ENCODE measurements around the gene CDK4.

CDK4 gene

GRCh38 chr12:57761391-57761998 lies 9.4 kb upstream of the CDK4 start:
- no peak for DNase-seq (ENCODE audit: low read depth)
- H3K4me3 ChIP-seq (ENCODE audit: low read length) = no peak overlapping the region
- TF ChIP-seq CTCF (conservative IDR thresholded peaks at IDR 0.05; ENCODE audit: low read depth, low read length) = no peak

DNA sequence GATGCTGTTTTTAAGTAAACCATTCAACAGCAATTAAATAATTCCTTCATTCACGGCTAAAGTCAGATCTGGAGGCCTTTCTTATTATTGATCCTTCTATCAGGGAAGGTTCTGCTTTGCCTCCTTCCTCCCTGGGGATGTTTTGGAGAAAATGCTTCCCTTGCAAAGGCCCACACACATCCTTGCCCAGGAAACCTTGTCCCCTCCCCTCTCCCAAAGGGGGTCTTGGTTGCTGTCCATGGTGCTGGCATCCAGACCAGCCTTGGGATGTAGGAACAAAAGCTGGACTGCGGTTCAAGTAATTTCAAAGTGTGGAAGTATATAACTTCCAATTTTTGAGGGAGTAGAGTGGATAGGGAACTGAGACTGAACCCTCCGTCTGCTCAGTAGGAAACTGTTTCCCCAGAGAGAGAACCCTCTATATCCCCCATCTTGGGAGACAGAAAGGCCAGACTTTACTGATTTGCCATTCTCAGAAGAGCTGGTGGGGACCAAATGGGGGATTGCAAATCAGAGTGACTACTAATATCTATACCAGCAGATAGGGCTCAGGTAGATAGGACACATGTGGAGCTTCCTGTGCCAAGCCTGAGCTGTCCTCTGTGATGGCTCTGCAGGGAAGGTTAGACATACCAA lies 8.4 kb upstream of the CDK4 start:
- no peak overlapping the region for H3K4me3 ChIP-seq (ENCODE audit: low read length)
- DNase-seq (ENCODE audit: low read depth) = no peak
- no peak for TF ChIP-seq CTCF (conservative IDR thresholded peaks at IDR 0.05; ENCODE audit: low read depth, low read length)

GRCh38 chr12:57759360-57759980 lies 7.4 kb upstream of the CDK4 start:
- no peak overlapping the region for H3K4me3 ChIP-seq (ENCODE audit: low read length)
- peak; percentile 68 for TF ChIP-seq CTCF (conservative IDR thresholded peaks at IDR 0.05; ENCODE audit: low read depth, low read length)
- DNase-seq (ENCODE audit: low read depth) = no peak

DNA sequence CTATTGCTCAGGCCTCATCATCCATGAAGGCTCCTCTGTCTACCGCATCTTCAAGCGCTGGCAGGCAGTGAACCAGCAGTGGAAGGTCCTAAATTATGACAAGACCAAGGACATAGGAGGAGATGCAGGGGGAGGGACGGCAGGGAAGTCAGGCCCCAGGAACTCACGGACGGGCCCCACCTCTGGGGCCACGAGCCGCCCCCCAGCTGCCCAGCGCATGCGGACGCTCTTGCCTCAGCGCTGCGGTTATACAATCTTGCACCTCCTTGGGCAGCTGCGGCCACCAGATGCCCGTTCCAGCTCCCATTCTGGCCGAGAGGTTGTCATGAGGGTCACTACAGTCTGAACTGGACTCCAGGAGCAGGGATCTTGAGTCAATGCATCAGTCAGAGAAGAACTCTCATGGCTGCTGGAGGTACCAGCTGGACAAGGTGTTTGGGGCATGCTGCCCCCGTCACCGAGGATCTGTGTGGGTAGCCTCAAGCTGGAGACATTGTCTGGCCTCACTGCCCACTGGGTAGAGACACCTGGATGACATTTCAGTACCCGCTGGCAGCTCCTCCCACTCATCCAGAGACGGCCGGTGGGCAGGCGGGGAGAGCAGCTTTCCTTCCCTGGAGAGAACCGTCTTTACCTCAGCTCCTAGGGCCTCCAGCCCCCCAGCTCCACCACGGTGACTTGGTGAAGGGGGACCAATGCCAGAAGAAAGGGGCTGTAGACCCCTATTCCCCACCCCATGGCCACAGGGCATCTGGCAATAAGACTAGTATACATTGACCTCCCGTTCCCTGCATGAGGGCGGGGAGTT lies 6.6 kb upstream of the CDK4 start:
- no peak for DNase-seq (ENCODE audit: low read depth)
- no peak overlapping the region for H3K4me3 ChIP-seq (ENCODE audit: low read length)
- no peak for TF ChIP-seq CTCF (conservative IDR thresholded peaks at IDR 0.05; ENCODE audit: low read depth, low read length)

DNA sequence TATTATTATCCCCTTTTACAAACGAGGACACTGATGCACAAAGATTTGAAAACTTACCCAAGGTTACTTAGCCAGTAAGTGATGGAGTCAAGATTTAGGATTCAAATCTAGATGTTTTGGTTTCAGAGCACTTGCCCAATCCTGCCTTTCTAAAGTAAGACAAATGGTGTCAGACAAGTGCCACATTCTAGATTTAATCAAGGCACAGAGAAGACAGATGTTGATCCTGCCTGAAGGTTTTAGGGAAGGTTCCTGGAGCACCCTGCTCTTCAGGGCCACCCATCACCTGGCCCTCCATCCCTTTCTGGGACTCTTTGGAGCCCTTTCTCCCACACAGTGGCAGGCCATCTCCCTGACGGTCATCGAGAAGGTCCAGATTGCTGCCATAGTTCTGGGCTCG lies 5.7 kb upstream of the CDK4 start:
- H3K4me3 ChIP-seq (ENCODE audit: low read length) = no peak overlapping the region
- DNase-seq (ENCODE audit: low read depth) = no peak
- TF ChIP-seq CTCF (conservative IDR thresholded peaks at IDR 0.05; ENCODE audit: low read depth, low read length) = no peak

DNA sequence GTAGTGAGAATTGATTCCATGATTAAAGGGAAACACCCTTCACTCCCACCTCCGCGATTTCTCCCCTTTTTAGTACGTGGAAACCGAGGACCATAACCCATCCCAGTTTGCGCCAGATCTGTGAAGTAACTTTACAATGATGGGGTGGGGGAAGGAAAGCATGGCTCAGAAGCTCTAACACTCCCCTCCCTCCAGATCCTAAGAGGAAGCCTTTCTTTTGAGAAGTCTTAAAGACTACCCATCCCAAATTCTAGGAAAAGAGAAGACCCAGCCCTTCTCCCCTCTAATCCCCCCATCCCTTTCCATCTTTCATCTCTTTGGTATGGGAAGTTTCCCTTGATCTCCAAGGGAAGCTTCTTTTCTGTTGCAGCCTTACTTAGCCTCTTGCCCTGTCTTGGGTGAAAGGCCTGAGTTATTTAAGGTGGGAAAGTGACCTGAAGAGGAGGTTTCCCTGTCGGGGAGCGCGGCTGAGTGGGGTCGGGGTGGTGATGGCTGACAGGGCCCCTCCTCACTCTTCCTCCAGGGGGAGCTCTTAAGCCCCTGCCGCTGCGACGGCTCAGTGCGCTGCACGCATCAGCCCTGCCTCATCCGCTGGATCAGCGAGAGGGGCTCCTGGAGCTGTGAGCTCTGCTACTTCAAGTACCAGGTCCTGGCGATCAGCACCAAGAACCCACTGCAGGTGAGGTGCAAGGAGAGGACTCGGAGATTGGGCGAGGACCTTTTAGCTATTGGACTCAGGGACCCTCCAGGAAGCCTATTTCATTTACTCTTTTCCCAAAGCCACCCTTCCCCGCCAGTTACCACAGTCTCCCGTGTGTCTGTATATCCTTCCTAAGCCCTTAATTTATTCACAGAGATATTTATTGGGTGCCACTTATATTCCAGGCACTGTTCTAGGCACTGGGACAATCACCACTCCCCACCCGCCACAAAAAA lies 4.6 kb upstream of the CDK4 start:
- no peak for DNase-seq (ENCODE audit: low read depth)
- TF ChIP-seq CTCF (conservative IDR thresholded peaks at IDR 0.05; ENCODE audit: low read depth, low read length) = peak; percentile 92
- H3K4me3 ChIP-seq (ENCODE audit: low read length) = peak overlapping the region; percentile 44

Data from retinal pigment epithelial cell (primary cell).